A549 (cell line): ENCODE results near the gene PTPRK. TPM values are rescaled to one million over a fixed set of nuclear protein-coding genes. Genes with fewer than 3 reads are reported as not detected.

Experiments
- ATAC-seq, 2 experiments: fragments of 200-7000 bp in 1 of 2; fragments of >200 bp in 1 of 2; cut with Nextera tagmentation in 1 of 2; cut with Tn5 transposase in 1 of 2; 3 replicates each; pipeline versions ENCODE4 v1.8.0 to v1.9.1; 2018 to 2020; ENCODE audit warnings: mild to moderate bottlenecking in 1 of 2, moderate library complexity in 1 of 2
- CTCF ChIA-PET: fragments of 300-600 bp; sonication (Branson Sonifier 250); formaldehyde crosslinking; extraction: SDS; loops from one replicate; lab custom pipeline; 2021; ENCODE audit warnings: antibody characterized with exemption, inconsistent platforms; lab: Yijun Ruan, JAX
- POLR2A ChIA-PET: fragments of 350-600 bp; formaldehyde crosslinking; extraction: SDS; loops from one replicate; lab custom pipeline; 2021; ENCODE audit warnings: antibody characterized with exemption, inconsistent platforms; lab: Yijun Ruan, JAX
- DNase-seq, 2 experiments: peaks; one replicate each; pipeline versions ENCODE4 v3.0.0 to v3.0.0-alpha.2; 2011 to 2016; ENCODE audit warnings: low read depth in 1 of 2, low spot score in 1 of 2
- FAIRE-seq: peaks from 2 replicates; lab custom pipeline; 2011; peaks lifted over from hg19 to GRCh38; lab: Jason Lieb, UNC
- H3K27ac ChIP-seq, 2 experiments: fragments of >200 bp; sonication (Bioruptor Twin); formaldehyde crosslinking; 3 replicates each; pipeline ENCODE4 v1.5.1; 2016 to 2017
- H3K4me1 ChIP-seq: fragments of >200 bp; sonication (Bioruptor Twin); formaldehyde crosslinking; 3 replicates; pipeline ENCODE4 v1.6.1; 2016
- H3K4me2 ChIP-seq: fragments of >200 bp; sonication (Bioruptor Twin); formaldehyde crosslinking; 3 replicates; pipeline ENCODE4 v1.6.1; 2016
- H3K4me3 ChIP-seq: fragments of >200 bp; sonication (Bioruptor Twin); formaldehyde crosslinking; 3 replicates; pipeline ENCODE4 v1.5.1; 2016
- H3K9me3 ChIP-seq: fragments of >200 bp; sonication (Bioruptor Twin); formaldehyde crosslinking; 3 replicates; pipeline ENCODE4 v1.6.1; 2016
- CBX8 ChIP-seq: fragments of 200-600 bp; sonication (generic); IDR thresholded peaks from 2 replicates; pipeline ENCODE4 v1.6.1; 2016
- CEBPB ChIP-seq, 2 experiments: fragments of >200 bp in 1 of 2; sonication (Bioruptor Twin) in 1 of 2; formaldehyde crosslinking in 1 of 2; IDR thresholded peaks; 2 replicates each; pipeline ENCODE4 v1.6.1; 2012 to 2016
- CHD2 ChIP-seq: fragments of 150-350 bp; IDR thresholded peaks from 2 replicates; pipeline ENCODE4 v1.6.1; 2014; ENCODE audit warnings: low read length; ENCODE audit not compliant: partially characterized antibody
- ESRRA ChIP-seq: fragments of 150-350 bp; IDR thresholded peaks from 2 replicates; pipeline ENCODE4 v1.6.1; 2014; ENCODE audit warnings: mild to moderate bottlenecking, low read length, borderline replicate concordance
- FOSB ChIP-seq: fragments of 250-450 bp; sonication (Bioruptor Pico); IDR thresholded peaks from 2 replicates; pipeline ENCODE4 v1.5.0; 2020; ENCODE audit warnings: mild to moderate bottlenecking, moderate library complexity
- FOXS1 ChIP-seq: fragments of 250-450 bp; sonication (Bioruptor Pico); IDR thresholded peaks from 2 replicates; pipeline ENCODE4 v1.5.0; 2020; ENCODE audit warnings: mild to moderate bottlenecking, moderate library complexity
- HDAC2 ChIP-seq: fragments of 200-600 bp; sonication (generic); IDR thresholded peaks from 2 replicates; pipeline ENCODE4 v1.6.1; 2016
- HEYL ChIP-seq: fragments of 250-450 bp; sonication (Bioruptor Pico); IDR thresholded peaks from 2 replicates; pipeline ENCODE4 v1.8.0; 2021; ENCODE audit warnings: mild to moderate bottlenecking, moderate library complexity
- JUNB ChIP-seq: fragments of >200 bp; sonication (Bioruptor Twin); formaldehyde crosslinking; IDR thresholded peaks from 2 replicates; pipeline ENCODE4 v1.6.1; 2016
- KDM5A ChIP-seq: fragments of 200-600 bp; sonication (generic); IDR thresholded peaks from 2 replicates; pipeline ENCODE4 v1.6.1; 2016; ENCODE audit warnings: antibody characterized with exemption, mild to moderate bottlenecking
- MYC ChIP-seq: IDR thresholded peaks from 2 replicates; pipeline ENCODE4 v1.6.1; 2012; ENCODE audit warnings: mild to moderate bottlenecking, inconsistent platforms, low read length, improper control_type of control experiment, borderline replicate concordance
- NPAS2 ChIP-seq: fragments of 250-450 bp; sonication (Bioruptor Pico); IDR thresholded peaks from 2 replicates; pipeline ENCODE4 v1.8.0; 2022; ENCODE audit warnings: mild to moderate bottlenecking, moderate library complexity, borderline replicate concordance
- NR3C1 ChIP-seq: fragments of >200 bp; sonication (Bioruptor Twin); formaldehyde crosslinking; IDR thresholded peaks from 3 replicates; pipeline ENCODE4 v1.6.1; 2017
- PHF8 ChIP-seq: fragments of 200-600 bp; sonication (generic); IDR thresholded peaks from 2 replicates; pipeline ENCODE4 v1.6.1; 2016; ENCODE audit warnings: low read depth, mild to moderate bottlenecking, antibody characterized with exemption, moderate library complexity, borderline replicate concordance
- RCOR1 ChIP-seq: fragments of 150-350 bp; IDR thresholded peaks from 2 replicates; pipeline ENCODE4 v1.6.1; 2014; ENCODE audit warnings: antibody characterized with exemption, low read length, low read depth
- RFX5 ChIP-seq: fragments of 450-650 bp; IDR thresholded peaks from 2 replicates; pipeline ENCODE4 v1.7.1; 2014; ENCODE audit warnings: antibody characterized with exemption, mild to moderate bottlenecking, moderate library complexity
- ZC3H11A ChIP-seq: fragments of 450-650 bp; IDR thresholded peaks from 2 replicates; pipeline ENCODE4 v1.6.1; 2014; ENCODE audit warnings: antibody characterized with exemption, mild to moderate bottlenecking
- WGBS: methylation state at CpG from one replicate; pipeline ENCODE4 v1.1.6; 2017; ENCODE audit errors: missing lambda C conversion rate; 5-methylcytosine and 5-hydroxymethylcytosine counted together
- polyA plus RNA-seq, 4 experiments: library from polyadenylated mRNA; depleted of rRNA in 3 of 4; stranded (reverse); fragments of >200 nt; fragmentation: RNase III in 1 of 4; extraction: RNeasy Plus Mini Kit Qiagen cat#74134 plus additional on column Dnase treatment in 1 of 4; gene quantifications; 2 replicates in 3 of 4; 3 replicates in 1 of 4; pipeline ENCODE4 v1.2.3, GENCODE V29; 2011 to 2017

PTPRK gene
- polyA plus RNA-seq, 2 of the 4 experiments (the other 2 are of a cell fraction): 14.4 to 16.1 TPM

- ATAC-seq (no peak), DNase-seq (no peak), FAIRE-seq (no peak)
- WGBS: 60% methylated on average over 3 of the region's 3 CpGs
- ChIA-PET CTCF (no interaction called here), POLR2A (no interaction called here)
- Histone ChIP-seq H3K4me3 (no peak overlapping the region), H3K9me3 (no peaks in the 10 kb centered on the region), H3K4me1 (no peaks in the 10 kb centered on the region), H3K4me2 (no peak overlapping the region), H3K27ac (no peak overlapping the region)
- TF ChIP-seq JUNB (no peak), RCOR1 (no peak), CBX8 (no peak), NR3C1 (no peak), FOXS1 (CRISPR knock-in tag) (no peak), NPAS2 (CRISPR knock-in tag) (no peak), CEBPB (IDR thresholded peaks at IDR 0.05) (no peak), ESRRA (no peak), FOSB (no peak), PHF8 (no peak), MYC (no peak), CHD2 (no peak), RFX5 (no peak), HDAC2 (no peak), KDM5A (no peak), HEYL (no peak), ZC3H11A (no peak)
These were observed 599.6 kb downstream of the PTPRK start for GRCh38 chr6:127920804-127921203.
